GM19043 (cell line): Measurements from ENCODE around the gene AKT1S1.

Experiments used
- ATAC-seq: cut with Tn5 transposase; IDR thresholded peaks from one replicate; pipeline ENCODE4 v1.9.1; 2021; ENCODE audit warnings: low read depth; ENCODE audit not compliant: unreplicated experiment

AKT1S1 gene

GRCh38 chr19:49856574-49857021 lies 20.6 kb downstream of the AKT1S1 start:
- ATAC-seq = no peak

GRCh38 chr19:49855676-49856573 lies 21.2 kb downstream of the AKT1S1 start:
- no peak for ATAC-seq

DNA sequence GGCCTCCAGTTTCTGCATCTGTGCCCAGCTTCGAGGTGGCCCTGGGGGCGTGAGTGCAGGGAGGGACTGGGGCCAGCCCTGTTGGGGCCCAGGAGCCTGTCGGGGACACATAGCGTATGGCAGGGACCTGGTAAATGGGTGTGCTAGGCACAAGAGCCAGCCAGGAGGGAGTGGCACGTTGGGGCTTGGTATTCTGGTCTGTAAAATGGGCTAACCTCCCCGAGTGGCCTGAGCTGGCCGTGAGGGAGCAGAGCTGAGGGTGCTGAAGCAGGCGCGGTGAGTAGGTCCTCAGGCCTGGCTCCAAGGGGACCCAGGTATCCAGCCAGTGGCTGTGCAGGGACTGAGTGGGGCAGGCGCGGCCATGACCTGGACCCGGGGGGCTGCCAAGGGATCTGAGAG lies 21.9 kb downstream of the AKT1S1 start:
- ATAC-seq = no peak

DNA sequence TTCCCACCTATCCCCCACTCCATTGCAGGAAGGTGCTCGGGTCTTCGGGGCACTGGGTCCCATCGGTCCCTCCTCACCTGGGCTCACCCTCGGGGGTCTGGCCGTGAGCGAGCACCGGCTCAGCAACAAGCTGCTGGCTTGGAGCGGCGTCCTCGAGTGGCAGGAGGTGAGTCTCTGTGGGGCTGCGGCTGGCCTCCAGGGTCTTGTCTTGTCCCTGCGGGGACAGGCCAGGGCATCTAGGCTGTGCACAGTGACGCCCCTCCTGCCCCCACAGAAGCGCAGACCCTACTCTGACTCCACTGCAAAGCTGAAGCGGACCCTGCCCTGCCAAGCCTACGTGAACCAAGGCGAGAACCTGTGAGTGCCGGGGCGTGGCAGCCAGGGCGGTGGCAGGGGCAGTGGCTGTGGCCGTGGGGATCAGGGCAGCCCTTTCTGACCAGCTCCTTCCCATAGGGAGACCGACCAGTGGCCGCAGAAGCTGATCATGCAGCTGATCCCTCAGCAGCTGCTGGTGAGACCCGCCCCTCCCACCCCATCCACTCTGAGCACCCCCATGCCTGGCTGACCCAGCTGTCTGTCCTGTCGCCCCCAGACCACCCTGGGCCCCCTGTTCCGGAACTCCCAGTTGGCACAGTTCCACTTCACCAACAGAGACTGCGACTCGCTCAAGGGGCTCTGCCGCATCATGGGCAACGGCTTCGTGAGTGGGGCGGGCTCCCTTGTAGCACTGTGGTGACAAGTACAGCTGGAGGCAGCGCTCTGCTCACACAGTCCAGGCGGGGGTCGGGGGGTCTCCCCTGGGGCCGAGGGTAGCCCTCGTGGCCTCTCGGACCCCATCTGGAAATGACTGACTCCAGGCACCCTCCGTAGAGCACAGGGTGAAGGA lies 22.5 kb downstream of the AKT1S1 start:
- ATAC-seq = no peak

DNA sequence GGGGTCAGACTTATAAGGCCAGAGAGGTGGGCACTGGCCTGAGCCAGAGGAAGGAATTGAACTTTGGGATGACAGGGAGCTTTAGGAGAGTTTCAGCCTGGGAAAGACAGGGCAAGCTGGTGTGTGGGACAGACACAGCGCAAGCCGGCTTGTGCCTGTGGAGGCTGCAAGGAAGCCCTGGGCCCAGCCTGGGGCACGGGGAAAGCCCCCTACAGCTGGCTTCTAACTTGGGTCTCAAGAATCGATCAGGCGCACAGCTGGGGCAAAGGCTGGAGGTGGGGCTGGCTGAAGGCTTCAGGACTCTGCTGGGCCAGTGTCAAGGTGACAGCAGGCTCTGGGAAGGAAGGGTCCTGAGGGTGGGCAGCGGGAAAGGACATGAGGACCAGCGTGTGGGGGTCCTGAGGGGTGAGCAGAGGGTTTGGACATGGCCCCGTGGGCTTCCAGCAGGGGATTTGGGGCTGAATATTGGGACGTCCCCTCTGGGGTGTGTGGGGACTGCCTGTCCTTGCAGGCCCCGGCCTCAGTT lies 23.2 kb downstream of the AKT1S1 start:
- no peak for ATAC-seq

- ATAC-seq = no peak
These were observed 24.5 kb downstream of the AKT1S1 start for GRCh38 chr19:49852631-49853126.

DNA sequence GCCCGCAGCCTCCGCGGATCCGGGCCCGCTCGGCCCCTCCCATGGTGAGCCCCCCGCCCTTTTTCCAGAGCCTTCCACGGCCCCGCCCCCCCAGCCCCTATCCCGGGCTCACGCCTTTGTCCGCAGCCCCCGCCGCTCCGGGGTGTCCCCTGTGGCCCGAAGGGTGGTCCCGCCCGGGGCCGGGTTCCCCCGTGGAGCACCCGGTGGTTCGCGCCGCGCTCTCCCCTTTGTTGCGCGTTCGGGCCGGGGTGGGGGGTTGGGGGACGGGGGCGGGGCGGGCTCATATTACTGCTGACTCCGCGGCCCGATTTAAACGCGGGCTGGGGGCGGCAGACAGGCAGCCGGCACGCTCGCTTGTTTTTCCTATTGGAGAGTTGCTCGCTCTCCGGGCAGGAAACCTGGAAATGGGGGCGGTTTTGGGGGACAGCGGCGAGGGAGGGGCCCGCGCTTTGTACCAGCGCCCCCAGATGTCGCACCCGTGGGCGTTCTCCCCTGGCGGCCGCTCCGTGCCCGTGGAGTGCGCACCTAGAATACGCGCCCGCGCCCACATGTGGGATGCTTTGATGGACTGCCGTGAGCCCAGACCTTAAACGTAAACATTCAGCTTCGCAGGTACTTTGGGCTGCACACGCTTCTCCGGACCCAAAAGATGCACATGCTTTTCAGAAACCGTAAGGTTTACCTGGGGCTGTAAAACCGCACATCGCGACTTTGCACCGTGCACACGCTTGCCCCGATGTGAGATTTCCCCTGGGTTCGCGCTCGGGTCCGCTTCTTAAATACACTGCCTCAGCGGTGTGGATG lies 25.5 kb downstream of the AKT1S1 start:
- ATAC-seq = no peak

GRCh38 chr19:49850487-49851342 lies 26.4 kb downstream of the AKT1S1 start, which contains the start of gene PTOV1:
PTOV1 (plus strand) TSS chr19:49851159.
- peak; percentile 71 for ATAC-seq

- ATAC-seq = no peak
These were observed 27.0 kb downstream of the AKT1S1 start for GRCh38 chr19:49850221-49850486.

GRCh38 chr19:49849433-49850220 lies 27.5 kb downstream of the AKT1S1 start:
- no peak for ATAC-seq

DNA sequence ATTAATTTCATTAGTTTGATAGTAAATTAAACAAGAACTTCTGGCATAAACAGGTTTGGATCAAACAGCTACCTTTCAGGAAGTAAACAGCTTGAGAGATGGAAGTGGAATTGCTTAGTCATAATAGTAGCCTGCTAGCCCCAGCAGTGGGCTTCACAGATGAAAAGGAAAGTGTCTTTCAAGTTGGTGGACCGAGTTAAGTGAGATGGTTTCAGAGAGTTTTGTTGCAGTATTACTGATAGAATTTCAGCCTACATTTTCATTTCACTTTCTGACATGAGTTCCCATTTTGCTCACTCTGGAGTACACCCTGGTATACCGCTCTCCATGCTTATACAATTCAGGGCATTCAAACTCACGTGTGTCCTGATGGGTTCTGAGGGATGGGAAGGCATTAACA lies 28.2 kb downstream of the AKT1S1 start:
- ATAC-seq = no peak

DNA sequence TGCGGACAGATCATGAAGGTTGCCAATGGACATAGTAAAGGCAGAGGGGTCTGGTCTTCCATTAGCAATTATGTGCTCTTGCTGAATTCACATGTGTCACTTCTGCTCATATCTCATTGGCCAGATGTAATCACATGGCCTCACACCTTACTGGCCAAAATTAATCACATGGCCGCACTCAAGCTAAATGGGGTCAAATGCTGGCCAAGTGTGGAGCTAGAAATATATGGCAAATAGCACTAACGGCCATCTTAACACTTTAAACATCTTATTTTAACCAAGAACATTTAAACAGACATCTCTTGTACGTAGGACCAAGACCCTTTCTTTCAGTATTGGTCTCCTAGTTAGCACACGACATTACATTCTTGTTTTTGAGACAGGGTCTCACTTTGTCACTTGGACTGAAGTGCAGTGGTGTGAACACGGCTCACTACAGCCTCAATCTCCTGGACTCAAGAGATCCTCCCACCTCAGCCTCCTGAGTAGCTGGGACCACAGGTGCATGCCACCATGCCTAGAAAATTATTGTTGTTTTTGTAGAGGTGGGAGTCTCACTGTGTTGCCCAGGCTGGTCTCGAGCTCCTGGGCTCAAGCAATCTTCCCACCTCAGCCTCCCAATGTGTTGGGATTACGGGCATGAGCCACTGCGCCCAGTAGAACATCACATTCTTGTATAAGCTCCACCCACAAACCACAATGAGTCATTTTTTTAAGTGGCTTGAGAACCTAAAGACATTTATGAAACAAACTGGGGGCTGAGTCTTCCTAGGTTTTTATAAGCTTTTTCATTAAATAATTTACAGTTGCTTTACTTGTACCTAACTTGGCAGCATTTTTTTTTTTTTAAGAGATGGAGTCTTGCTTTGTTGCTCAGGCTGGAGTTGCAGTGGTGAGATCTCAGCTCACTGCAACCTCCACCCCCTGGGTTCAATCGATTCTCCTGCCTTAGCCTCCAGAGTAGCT lies 29.1 kb downstream of the AKT1S1 start:
- ATAC-seq = no peak

GRCh38 chr19:49846408-49846807 lies 30.7 kb downstream of the AKT1S1 start:
- ATAC-seq = no peak

- ATAC-seq = no peak
These were observed 31.7 kb downstream of the AKT1S1 start for GRCh38 chr19:49845414-49845813.

- ATAC-seq = no peak
These were observed 32.7 kb downstream of the AKT1S1 start for GRCh38 chr19:49844138-49845095.

GRCh38 chr19:49843265-49843664 lies 33.9 kb downstream of the AKT1S1 start:
- ATAC-seq = no peak
